Upper lobe of left lung (tissue), 6 donors: Measurements from ENCODE around the gene IMPA2. TPM values are rescaled to one million over a fixed set of nuclear protein-coding genes. Genes with fewer than 3 reads are reported as not detected.
"Not testable (repeated sequence)": the region's sequence is repeated elsewhere in the genome, so short reads cannot be mapped to it uniquely, and the experiment has no call there.

Experiments
- ATAC-seq, 2 donors: fragments of 200-7000 bp; cut with Tn5 transposase; one replicate each; pipeline ENCODE4 v1.9.1; 2022; ENCODE audit warnings: mild to moderate bottlenecking in 2 of 2, moderate library complexity in 2 of 2; ENCODE audit not compliant: low FRiP score in 2 of 2
- DNase-seq, 2 donors: peaks; one replicate each; pipeline ENCODE4 v3.0.0-alpha.2; 2019 to 2020
- H3K27ac ChIP-seq, 4 donors: fragments of 200-600 bp; sonication (generic); one replicate each; pipeline ENCODE4 v1.5.1; 2016 to 2019
- H3K27me3 ChIP-seq, 4 donors: fragments of 200-600 bp; sonication (generic); one replicate each; pipeline ENCODE4 v1.5.1; 2017 to 2019
- H3K36me3 ChIP-seq, 4 donors: fragments of 200-600 bp; sonication (generic); one replicate each; pipeline ENCODE4 v1.5.1; 2016 to 2019
- H3K4me1 ChIP-seq, 4 donors: fragments of 200-600 bp; sonication (generic); one replicate each; pipeline ENCODE4 v1.5.1; 2018 to 2019
- H3K4me3 ChIP-seq, 4 donors: fragments of 200-600 bp; sonication (generic); one replicate each; pipeline ENCODE4 v1.5.1; 2017 to 2019; ENCODE audit warnings: mild to moderate bottlenecking in 2 of 4, moderate library complexity in 1 of 4
- H3K9me3 ChIP-seq, 4 donors: fragments of 200-600 bp; sonication (generic); one replicate each; pipeline ENCODE4 v1.5.1; 2018 to 2019
- CTCF ChIP-seq, 6 experiments: fragments of 450-650 bp in 4 of 6; fragments of 200-600 bp in 2 of 6; sonication (generic) in 2 of 6; IDR thresholded peaks; one replicate each; pipeline ENCODE4 v1.5.1; 2016 to 2019; ENCODE audit warnings: antibody characterized with exemption in 6 of 6
- EP300 ChIP-seq, 4 donors: sonication (generic); formaldehyde crosslinking; IDR thresholded peaks; one replicate each; pipeline ENCODE4 v1.5.1; 2017; ENCODE audit warnings: antibody characterized with exemption in 4 of 4, control low read depth in 2 of 4
- POLR2A ChIP-seq, 4 donors: fragments of 450-650 bp; IDR thresholded peaks; one replicate each; pipeline ENCODE4 v1.5.1; 2016 to 2017; ENCODE audit warnings: antibody characterized with exemption in 4 of 4, mild to moderate bottlenecking in 2 of 4
- POLR2AphosphoS5 ChIP-seq, 2 donors: sonication (generic); formaldehyde crosslinking; IDR thresholded peaks; one replicate each; pipeline ENCODE4 v1.5.1; 2017; ENCODE audit warnings: antibody characterized with exemption in 2 of 2
- WGBS, 2 donors: methylation state at CpG; one replicate each; pipeline ENCODE4 v1.1.5; 2017 to 2018; 5-methylcytosine and 5-hydroxymethylcytosine counted together
- total RNA-seq, 6 donors: library from RNA; depleted of rRNA in 4 of 6; stranded (reverse); fragments of >200 nt in 4 of 6; gene quantifications; one replicate each; pipeline versions ENCODE4 v1.1.0 to v1.2.1, GENCODE V29; 2016 to 2021
- donor health status: DM: no; HTN: no; CAD: no; lungs with moderate emphysema.
- donor health status: DM: no; HTN: yes; CAD: no; lungs with severe emphysema.

IMPA2 gene
- total RNA-seq, 6 donors from 2014 or later, result 59.3 to 111 (median 77.6) TPM

- Histone ChIP-seq H3K9me3 (no peaks in the 10 kb centered on the region), H3K27ac (no peak overlapping the region), H3K4me1 (no peaks in the 10 kb centered on the region), H3K27me3 (no peaks in the 10 kb centered on the region), H3K36me3 (no peaks in the 10 kb centered on the region), H3K4me3 (no peak overlapping the region)
- WGBS, 2 donors, result 87 to 94% methylated on average over 12 to 13 of the region's 26 CpGs
- peak in 1 of 2 donors; percentile 18 for ATAC-seq
- DNase-seq, result peak in 1 of 2 donors; percentile 62
- TF ChIP-seq POLR2AphosphoS5 (IDR thresholded peaks at IDR 0.05), result no peak
- no peak for TF ChIP-seq POLR2A (IDR thresholded peaks at IDR 0.05)
- no peak for TF ChIP-seq EP300 (IDR thresholded peaks at IDR 0.05)
- TF ChIP-seq CTCF (IDR thresholded peaks at IDR 0.05), result no peak
These were observed 86.4 kb downstream of the IMPA2 start for GRCh38 chr18:12067671-12068070.

- not testable (repeated sequence) for H3K36me3 ChIP-seq, H3K9me3 ChIP-seq, H3K4me1 ChIP-seq, H3K27ac ChIP-seq, H3K27me3 ChIP-seq
- DNase-seq, result peak in 1 of 2 donors; percentile 86
- H3K4me3 ChIP-seq, result peak overlapping the region in 1 of 4 donors; percentile 14
- 76 to 84% methylated on average over 26 to 42 of the region's 44 CpGs for WGBS, 2 donors
- ATAC-seq, result peak in 1 of 2 donors; percentile 51
These were observed 87.1 kb downstream of the IMPA2 start for GRCh38 chr18:12068316-12068949.

- WGBS, 2 donors, result 56 to 79% methylated on average over 3 of the region's 3 CpGs
- Histone ChIP-seq H3K36me3 (no peaks in the 10 kb centered on the region), H3K27me3 (no peaks in the 10 kb centered on the region), H3K27ac (no peak overlapping the region), H3K9me3 (no peaks in the 10 kb centered on the region), H3K4me1 (no peaks in the 10 kb centered on the region), H3K4me3 (peak overlapping the region in 1 of 4 donors; percentile 14)
- ATAC-seq (no peak), DNase-seq (no peak)
- TF ChIP-seq POLR2AphosphoS5 (IDR thresholded peaks at IDR 0.05), result no peak
- no peak for TF ChIP-seq POLR2A (IDR thresholded peaks at IDR 0.05)
- TF ChIP-seq CTCF (IDR thresholded peaks at IDR 0.05), result no peak
- no peak for TF ChIP-seq EP300 (IDR thresholded peaks at IDR 0.05)
These were observed 87.6 kb downstream of the IMPA2 start for GRCh38 chr18:12068950-12069320.

GRCh38 chr18:12071066-12071465 is 89.8 kb downstream of the IMPA2 start:
- DNase-seq, ATAC-seq, H3K4me3 ChIP-seq, H3K9me3 ChIP-seq, H3K36me3 ChIP-seq, H3K4me1 ChIP-seq, H3K27me3 ChIP-seq, H3K27ac ChIP-seq: not testable (repeated sequence)
- WGBS, 2 donors, result 79 to 84% methylated on average over 1 of the region's 1 CpG

- no peaks in the 10 kb centered on the region for H3K27me3 ChIP-seq
- H3K4me1 ChIP-seq, result no peaks in the 10 kb centered on the region
- WGBS, 2 donors, result 31 to 48% methylated on average over 1 of the region's 1 CpG
- TF ChIP-seq POLR2A (IDR thresholded peaks at IDR 0.05) (no peak), CTCF (IDR thresholded peaks at IDR 0.05) (no peak), POLR2AphosphoS5 (IDR thresholded peaks at IDR 0.05) (no peak), EP300 (IDR thresholded peaks at IDR 0.05) (no peak)
- H3K9me3 ChIP-seq, result no peaks in the 10 kb centered on the region
- H3K4me3 ChIP-seq, result no peak overlapping the region
- H3K36me3 ChIP-seq, result no peaks in the 10 kb centered on the region
- no peak overlapping the region for H3K27ac ChIP-seq
- DNase-seq (no peak), ATAC-seq (no peak)
These were observed 91.7 kb downstream of the IMPA2 start for GRCh38 chr18:12072996-12073395.

GRCh38 chr18:12074736-12075135 is 93.4 kb downstream of the IMPA2 start:
- 85 to 94% methylated on average over 3 of the region's 3 CpGs for WGBS, 2 donors
- DNase-seq, result no peak
- Histone ChIP-seq H3K27ac (no peak overlapping the region), H3K36me3 (no peaks in the 10 kb centered on the region), H3K4me1 (peaks cover 0 to 3% (median 0%) of the 10 kb centered on the region in 4 donors), H3K27me3 (no peaks in the 10 kb centered on the region), H3K9me3 (no peaks in the 10 kb centered on the region), H3K4me3 (no peak overlapping the region)
- TF ChIP-seq CTCF (IDR thresholded peaks at IDR 0.05) (no peak), POLR2AphosphoS5 (IDR thresholded peaks at IDR 0.05) (no peak), EP300 (IDR thresholded peaks at IDR 0.05) (no peak), POLR2A (IDR thresholded peaks at IDR 0.05) (no peak)
- ATAC-seq, result no peak
